Large intestine (tissue), 3 donors: ENCODE data around the gene ANKS1A. TPM values are rescaled to one million over a fixed set of nuclear protein-coding genes. Genes with fewer than 3 reads are reported as not detected.
"Not testable (repeated sequence)": the region's sequence is repeated elsewhere in the genome, so short reads cannot be mapped to it uniquely, and the experiment has no call there.

ENCODE experiments used
- DNase-seq, 2 donors: peaks; one replicate each; pipeline versions ENCODE4 v3.0.0 to v3.0.0-alpha.2; 2013
- H3K27ac ChIP-seq: one replicate; pipeline ENCODE4 v1.5.1; 2013; ENCODE audit warnings: low read length
- H3K27me3 ChIP-seq: 2 replicates; pipeline ENCODE4 v1.6.1; 2013; ENCODE audit warnings: low read length; ENCODE audit not compliant: control insufficient read depth, insufficient read depth
- H3K36me3 ChIP-seq: 2 replicates; pipeline ENCODE4 v1.6.1; 2013; ENCODE audit warnings: low read length; ENCODE audit not compliant: control insufficient read depth, insufficient read depth
- H3K4me1 ChIP-seq: one replicate; pipeline ENCODE4 v1.6.1; 2013; ENCODE audit warnings: low read length; ENCODE audit not compliant: control insufficient read depth, insufficient read depth
- H3K4me3 ChIP-seq: one replicate; pipeline ENCODE4 v1.5.1; 2013; ENCODE audit warnings: low read length
- H3K9me3 ChIP-seq: one replicate; pipeline ENCODE4 v1.6.1; 2013; ENCODE audit warnings: mild to moderate bottlenecking, low read depth, low read length, moderate library complexity; ENCODE audit not compliant: control insufficient read depth
- WGBS: methylation state at CpG from one replicate; pipeline ENCODE4 v1.1.5; 2013; ENCODE audit warnings: low lambda C conversion rate; ENCODE audit not compliant: insufficient coverage; 5-methylcytosine and 5-hydroxymethylcytosine counted together
- polyA plus RNA-seq: library from polyadenylated mRNA; unstranded; fragments of 120-200 nt; gene quantifications from one replicate; pipeline ENCODE4 v1.2.1, GENCODE V29; 2013

Gene ANKS1A
- polyA plus RNA-seq, 1 donor: 26.5 TPM

DNA sequence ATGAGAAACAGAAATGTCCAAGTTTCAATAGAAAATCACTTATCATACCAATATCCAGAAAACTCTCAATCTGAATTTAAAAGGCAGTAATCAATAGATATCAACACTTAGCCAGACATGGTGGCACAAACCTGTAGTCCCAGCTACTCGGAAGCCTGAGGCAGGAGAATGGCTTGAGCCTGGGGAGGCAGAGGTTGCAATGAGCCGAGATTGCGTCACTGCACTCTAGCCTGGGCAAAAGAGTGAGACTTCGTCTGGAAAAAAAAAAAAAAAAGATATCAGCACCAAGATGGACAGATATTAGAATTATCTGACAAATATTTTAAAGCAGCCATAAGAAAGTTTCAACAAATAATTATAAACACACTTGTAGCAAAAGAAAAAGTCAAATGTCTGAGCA is 205.1 kb downstream of the ANKS1A start:
- no peak for DNase-seq
- no peak overlapping the region for H3K27ac ChIP-seq
- H3K36me3 ChIP-seq: peaks cover 24% of the 10 kb centered on the region
- H3K9me3 ChIP-seq: no peaks in the 10 kb centered on the region
- H3K4me1 ChIP-seq: no peaks in the 10 kb centered on the region
- no peaks in the 10 kb centered on the region for H3K27me3 ChIP-seq
- WGBS: 20% methylated on average over 1 of the region's 4 CpGs
- no peak overlapping the region for H3K4me3 ChIP-seq

- Histone ChIP-seq H3K27ac (no peak overlapping the region), H3K4me3 (no peak overlapping the region), H3K36me3 (peaks cover 5% of the 10 kb centered on the region), H3K4me1 (no peaks in the 10 kb centered on the region), H3K9me3 (no peaks in the 10 kb centered on the region), H3K27me3 (no peaks in the 10 kb centered on the region)
- 20% methylated on average over 1 of the region's 4 CpGs for WGBS
- DNase-seq: no peak
Observed at GRCh38 chr6:35096129-35096862, 207.2 kb downstream of the ANKS1A start.

DNA sequence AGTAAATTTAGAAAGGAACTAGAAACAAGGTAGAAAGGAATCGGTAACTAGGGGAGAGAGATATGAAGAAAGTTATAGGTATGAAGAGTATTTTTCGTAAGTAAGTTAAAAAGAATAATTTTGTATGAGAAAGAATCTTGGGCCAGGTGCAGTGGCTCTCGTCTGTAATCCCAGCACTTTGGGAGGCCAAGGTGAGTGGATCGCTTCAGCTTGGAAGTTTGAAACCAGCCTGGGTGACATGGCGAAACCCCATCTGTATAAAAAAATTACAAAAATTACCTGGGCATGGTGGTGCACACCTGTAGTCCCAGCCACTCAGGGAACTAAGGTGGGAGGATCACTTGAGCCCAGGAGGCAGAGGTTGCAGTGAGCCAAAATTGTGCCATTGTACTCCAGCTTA is 210.1 kb downstream of the ANKS1A start:
- Histone ChIP-seq H3K36me3 (no peaks in the 10 kb centered on the region), H3K9me3 (no peaks in the 10 kb centered on the region), H3K27ac (no peak overlapping the region), H3K27me3 (no peaks in the 10 kb centered on the region), H3K4me3 (no peak overlapping the region), H3K4me1 (no peaks in the 10 kb centered on the region)
- WGBS: 100% methylated on average over 2 of the region's 5 CpGs
- no peak for DNase-seq

DNA sequence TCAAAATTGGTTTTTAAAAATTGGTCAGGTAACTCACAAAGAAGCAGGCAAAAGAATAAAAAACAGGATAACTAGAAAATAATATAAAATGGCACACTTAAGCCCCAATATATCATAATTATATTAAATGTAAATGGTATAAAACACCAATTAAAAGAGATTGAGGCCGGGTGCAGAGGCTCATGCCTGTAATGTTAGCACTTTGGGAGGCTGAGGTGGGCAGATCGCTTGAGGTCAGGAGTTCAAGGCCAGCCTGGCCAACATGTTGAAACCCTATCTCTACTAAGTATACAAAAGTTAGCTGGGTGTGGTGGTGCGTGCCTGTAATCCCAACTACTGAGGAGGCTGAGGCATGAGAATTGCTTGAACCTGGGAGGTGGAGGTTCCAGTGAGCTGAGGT is 216.0 kb downstream of the ANKS1A start:
- 100% methylated on average over 1 of the region's 3 CpGs for WGBS
- no peak overlapping the region for H3K4me3 ChIP-seq
- no peaks in the 10 kb centered on the region for H3K27me3 ChIP-seq
- no peaks in the 10 kb centered on the region for H3K36me3 ChIP-seq
- H3K4me1 ChIP-seq: no peaks in the 10 kb centered on the region
- no peaks in the 10 kb centered on the region for H3K9me3 ChIP-seq
- no peak overlapping the region for H3K27ac ChIP-seq
- no peak for DNase-seq

GRCh38 chr6:35106061-35106460 is 217.0 kb downstream of the ANKS1A start:
- H3K27ac ChIP-seq, H3K4me3 ChIP-seq, H3K27me3 ChIP-seq, DNase-seq, H3K9me3 ChIP-seq, H3K36me3 ChIP-seq, H3K4me1 ChIP-seq: not testable (repeated sequence)
- WGBS: no CpG with 5 or more reads among the region's 6 CpGs

- 79% methylated on average over 5 of the region's 8 CpGs for WGBS
- not testable (repeated sequence) for H3K4me1 ChIP-seq, H3K27me3 ChIP-seq, DNase-seq, H3K9me3 ChIP-seq, H3K4me3 ChIP-seq, H3K36me3 ChIP-seq, H3K27ac ChIP-seq
Observed at GRCh38 chr6:35107208-35107607, 218.2 kb downstream of the ANKS1A start.

DNA sequence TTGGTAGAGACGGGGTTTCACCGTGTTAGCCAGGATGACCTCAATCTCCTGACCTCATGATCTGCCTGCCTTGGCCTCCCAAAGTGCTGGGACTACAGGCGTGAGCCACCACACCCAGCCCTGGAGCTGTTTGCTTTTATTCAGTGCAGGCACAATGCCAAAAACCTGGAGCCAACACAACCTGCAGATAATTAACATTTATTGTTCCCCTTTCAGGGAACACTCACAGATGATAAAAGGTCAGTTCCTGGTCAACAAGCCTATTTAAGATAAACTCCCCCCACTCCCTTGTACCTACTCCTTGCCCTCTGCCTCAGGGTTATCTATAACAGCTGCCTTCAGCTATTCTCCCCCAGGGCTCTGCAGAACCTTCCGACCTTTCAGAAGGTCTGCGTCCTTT is 218.7 kb downstream of the ANKS1A start:
- H3K36me3 ChIP-seq, H3K27me3 ChIP-seq, H3K4me3 ChIP-seq, H3K4me1 ChIP-seq, H3K9me3 ChIP-seq, H3K27ac ChIP-seq: not testable (repeated sequence)
- DNase-seq: peak in 1 of 2 donors; percentile 49
- no CpG with 5 or more reads among the region's 5 CpGs for WGBS

- Histone ChIP-seq H3K9me3 (peaks cover 7% of the 10 kb centered on the region), H3K27ac (no peak overlapping the region), H3K4me1 (no peaks in the 10 kb centered on the region), H3K4me3 (no peak overlapping the region), H3K36me3 (no peaks in the 10 kb centered on the region), H3K27me3 (no peaks in the 10 kb centered on the region)
- DNase-seq: no peak
- no CpG with 5 or more reads among the region's 2 CpGs for WGBS
Observed at GRCh38 chr6:35108309-35108885, 219.3 kb downstream of the ANKS1A start.

GRCh38 chr6:35120746-35121145 is 231.7 kb downstream of the ANKS1A start:
- H3K36me3 ChIP-seq: no peaks in the 10 kb centered on the region
- DNase-seq: no peak
- no CpG with 5 or more reads among the region's 2 CpGs for WGBS

GRCh38 chr6:35124356-35124755 is 235.3 kb downstream of the ANKS1A start:
- H3K9me3 ChIP-seq: no peaks in the 10 kb centered on the region
- no peaks in the 10 kb centered on the region for H3K27me3 ChIP-seq
- no peak overlapping the region for H3K4me3 ChIP-seq
- no peak for DNase-seq
- no peaks in the 10 kb centered on the region for H3K4me1 ChIP-seq
- no peak overlapping the region for H3K27ac ChIP-seq
- no peaks in the 10 kb centered on the region for H3K36me3 ChIP-seq
- WGBS: no CpG with 5 or more reads among the region's 1 CpG

More at GRCh38 chr6:35120746-35121145, 231.7 kb downstream of the ANKS1A start:
- no peaks in the 10 kb centered on the region for H3K27me3 ChIP-seq
- H3K9me3 ChIP-seq: no peaks in the 10 kb centered on the region
- H3K4me1 ChIP-seq: no peaks in the 10 kb centered on the region
- H3K4me3 ChIP-seq: no peak overlapping the region
- no peak overlapping the region for H3K27ac ChIP-seq

DNA sequence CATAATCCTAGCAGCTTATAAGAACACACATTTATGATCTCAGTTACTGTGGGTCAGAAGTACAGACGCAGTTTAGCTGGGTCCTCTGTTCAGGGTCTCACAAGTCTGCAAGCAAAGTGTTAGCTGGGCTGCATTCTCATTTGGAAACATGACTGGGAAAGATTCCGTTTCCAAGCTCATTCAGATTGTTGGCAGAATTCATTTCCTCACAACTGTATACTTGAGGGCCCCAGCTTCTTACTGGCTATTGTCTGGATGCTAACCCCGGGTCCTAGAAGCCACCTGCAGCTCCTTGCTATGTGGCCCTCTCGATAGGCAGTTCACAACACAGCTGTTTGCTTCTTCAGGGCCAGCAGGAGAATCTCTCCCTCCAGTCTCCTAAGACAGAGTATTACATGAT is 239.0 kb downstream of the ANKS1A start:
- no CpG with 5 or more reads among the region's 4 CpGs for WGBS
- no peaks in the 10 kb centered on the region for H3K36me3 ChIP-seq
- H3K4me1 ChIP-seq: no peaks in the 10 kb centered on the region

More for the DNA sequence above, 239.0 kb downstream of the ANKS1A start:
- Histone ChIP-seq H3K27ac (no peak overlapping the region), H3K27me3 (no peaks in the 10 kb centered on the region), H3K9me3 (no peaks in the 10 kb centered on the region), H3K4me3 (no peak overlapping the region)
- no peak for DNase-seq
